DND-41 (cell line): ENCODE data around the gene MATR3.

Experiments
- ATAC-seq: fragments of 200-7000 bp; cut with Tn5 transposase; 3 replicates; pipeline ENCODE4 v1.9.1; 2021; ENCODE audit warnings: low read depth; ENCODE audit not compliant: insufficient read depth
- DNase-seq: peaks from one replicate; pipeline ENCODE4 v3.0.0-alpha.2; 2020
- H2AFZ ChIP-seq: 2 replicates; pipeline ENCODE4 v1.6.0; 2012; ENCODE audit warnings: low read depth, low read length
- H3K27ac ChIP-seq: 2 replicates; pipeline ENCODE4 v1.5.1; 2012; ENCODE audit warnings: low read length, inconsistent platforms
- H3K27me3 ChIP-seq: fragments of 200-600 bp; sonication (generic); 2 replicates; pipeline ENCODE4 v1.6.0; 2012; ENCODE audit warnings: low read length, mild to moderate bottlenecking, inconsistent platforms; ENCODE audit not compliant: insufficient read depth, poor library complexity
- H3K36me3 ChIP-seq: 2 replicates; pipeline ENCODE4 v1.5.1; 2012; ENCODE audit warnings: low read length, inconsistent platforms; ENCODE audit not compliant: insufficient read depth
- H3K4me1 ChIP-seq: 2 replicates; pipeline ENCODE4 v1.5.1; 2012; ENCODE audit warnings: mild to moderate bottlenecking, low read length; ENCODE audit not compliant: insufficient read depth
- H3K4me2 ChIP-seq: 2 replicates; pipeline ENCODE4 v1.6.0; 2012; ENCODE audit warnings: mild to moderate bottlenecking, moderate library complexity, low read length, inconsistent platforms; ENCODE audit not compliant: insufficient read depth
- H3K4me3 ChIP-seq, 2 experiments: fragments of 200-600 bp in 1 of 2; shearing (Covaris generic) in 1 of 2; 2 replicates each; pipeline ENCODE4 v1.5.1; 2012 to 2016; ENCODE audit warnings: inconsistent platforms in 2 of 2, low read length in 2 of 2, mild to moderate bottlenecking in 2 of 2, low read depth in 1 of 2, moderate library complexity in 1 of 2
- H3K79me2 ChIP-seq: 2 replicates; pipeline ENCODE4 v1.6.0; 2012; ENCODE audit warnings: low read length, inconsistent platforms; ENCODE audit not compliant: insufficient read depth
- H3K9ac ChIP-seq: 2 replicates; pipeline ENCODE4 v1.6.0; 2012; ENCODE audit warnings: low read depth, mild to moderate bottlenecking, inconsistent platforms, low read length, moderate library complexity
- H3K9me3 ChIP-seq: 2 replicates; pipeline ENCODE4 v1.5.1; 2012; ENCODE audit warnings: low read length, moderate library complexity, mild to moderate bottlenecking, inconsistent platforms; ENCODE audit not compliant: insufficient read depth, severe bottlenecking
- H4K20me1 ChIP-seq: 2 replicates; pipeline ENCODE4 v1.6.0; 2012; ENCODE audit warnings: low read length; ENCODE audit not compliant: insufficient read depth
- EZH2 ChIP-seq: IDR thresholded peaks from 3 replicates; pipeline ENCODE4 v1.6.1; 2012; ENCODE audit warnings: borderline replicate concordance, low read depth, mild to moderate bottlenecking, moderate library complexity, low read length, inconsistent platforms; ENCODE audit not compliant: severe bottlenecking
- TF ChIP-seq, protein P1 (sequence below): IDR thresholded peaks from 2 replicates; pipeline ENCODE4 v1.5.1; 2012; ENCODE audit warnings: borderline replicate concordance, low read length, moderate library complexity, mild to moderate bottlenecking; ENCODE audit not compliant: poor library complexity, severe bottlenecking; ENCODE audit errors: extremely low read depth

The MATR3 gene

DNA sequence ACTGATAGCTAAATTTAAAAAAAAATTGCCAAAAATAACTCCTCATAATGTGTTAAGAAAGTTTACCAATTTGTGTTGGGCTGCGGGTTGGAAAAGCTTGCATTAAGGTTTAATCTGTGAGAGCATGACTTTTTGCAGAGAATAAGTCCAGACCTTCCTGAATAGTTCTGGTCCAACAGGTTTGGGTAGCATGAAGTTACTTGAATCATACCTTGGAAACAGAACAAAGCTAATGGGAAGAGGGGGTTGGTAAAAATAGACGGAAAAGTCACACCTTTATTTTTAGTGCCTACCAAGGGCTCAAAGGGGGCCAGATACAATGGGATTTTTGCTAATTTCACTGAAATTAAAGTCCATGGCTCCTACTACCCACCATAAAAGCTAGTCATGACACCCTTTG lies 17.1 kb upstream of the MATR3 start:
- Histone ChIP-seq H3K27me3 (no peaks in the 10 kb centered on the region), H3K9ac (peak overlapping the region; percentile 19; the same call in 1 of the 2 replicates), H2AFZ (no peak overlapping the region), H3K4me3 (peak overlapping the region in 1 of 2 experiments; percentile 74; a peak in 1 of 4 replicates), H3K4me2 (peak overlapping the region; percentile 83), H4K20me1 (peaks cover 12% of the 10 kb centered on the region; the same call in 1 of the 2 replicates), H3K79me2 (peaks cover 71% of the 10 kb centered on the region), H3K9me3 (no peaks in the 10 kb centered on the region), H3K4me1 (peaks cover 63% of the 10 kb centered on the region), H3K27ac (peak overlapping the region; percentile 22; the same call in 1 of the 2 replicates), H3K36me3 (peaks cover 56% of the 10 kb centered on the region)
- DNase-seq (no peak), ATAC-seq (no peak)
- TF ChIP-seq, protein P1, sequence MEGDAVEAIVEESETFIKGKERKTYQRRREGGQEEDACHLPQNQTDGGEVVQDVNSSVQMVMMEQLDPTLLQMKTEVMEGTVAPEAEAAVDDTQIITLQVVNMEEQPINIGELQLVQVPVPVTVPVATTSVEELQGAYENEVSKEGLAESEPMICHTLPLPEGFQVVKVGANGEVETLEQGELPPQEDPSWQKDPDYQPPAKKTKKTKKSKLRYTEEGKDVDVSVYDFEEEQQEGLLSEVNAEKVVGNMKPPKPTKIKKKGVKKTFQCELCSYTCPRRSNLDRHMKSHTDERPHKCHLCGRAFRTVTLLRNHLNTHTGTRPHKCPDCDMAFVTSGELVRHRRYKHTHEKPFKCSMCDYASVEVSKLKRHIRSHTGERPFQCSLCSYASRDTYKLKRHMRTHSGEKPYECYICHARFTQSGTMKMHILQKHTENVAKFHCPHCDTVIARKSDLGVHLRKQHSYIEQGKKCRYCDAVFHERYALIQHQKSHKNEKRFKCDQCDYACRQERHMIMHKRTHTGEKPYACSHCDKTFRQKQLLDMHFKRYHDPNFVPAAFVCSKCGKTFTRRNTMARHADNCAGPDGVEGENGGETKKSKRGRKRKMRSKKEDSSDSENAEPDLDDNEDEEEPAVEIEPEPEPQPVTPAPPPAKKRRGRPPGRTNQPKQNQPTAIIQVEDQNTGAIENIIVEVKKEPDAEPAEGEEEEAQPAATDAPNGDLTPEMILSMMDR = no peak
- TF ChIP-seq EZH2 = no peak

DNA sequence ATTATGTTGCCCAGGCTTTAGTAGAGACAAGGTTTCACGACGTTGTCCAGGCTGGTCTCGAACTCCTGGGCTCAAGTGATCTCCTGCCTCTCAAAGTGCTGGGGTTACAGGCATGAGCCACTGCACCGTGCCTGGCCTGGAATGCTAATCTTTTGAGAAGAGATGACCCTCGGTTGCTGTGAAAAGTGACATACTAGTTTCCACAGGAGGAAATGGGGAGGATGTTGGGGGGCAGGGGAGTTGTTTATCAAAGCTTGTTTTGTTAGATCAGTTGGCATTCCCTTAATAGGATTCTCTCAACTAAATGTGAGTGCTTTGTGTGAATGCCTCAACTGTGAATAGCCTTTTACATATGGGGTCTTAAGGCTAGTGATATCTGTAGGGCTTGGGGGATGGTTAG lies 16.4 kb upstream of the MATR3 start:
- H3K4me2 ChIP-seq = peak overlapping the region; percentile 83; the same call in 1 of the 2 replicates
- no peaks in the 10 kb centered on the region for H3K27me3 ChIP-seq
- ATAC-seq (no peak), DNase-seq (no peak)
- no peak overlapping the region for H3K4me3 ChIP-seq
- TF ChIP-seq, protein P1 = no peak
- no peak for TF ChIP-seq EZH2
- peaks cover 56% of the 10 kb centered on the region for H3K4me1 ChIP-seq
- no peaks in the 10 kb centered on the region for H3K9me3 ChIP-seq
- H3K79me2 ChIP-seq = peaks cover 75% of the 10 kb centered on the region
- peaks cover 63% of the 10 kb centered on the region for H3K36me3 ChIP-seq
- peaks cover 12% of the 10 kb centered on the region; the same call in 1 of the 2 replicates for H4K20me1 ChIP-seq
- H3K27ac ChIP-seq = peak overlapping the region; percentile 37
- H2AFZ ChIP-seq = no peak overlapping the region
- no peak overlapping the region; the same call in 1 of the 2 replicates for H3K9ac ChIP-seq

DNA sequence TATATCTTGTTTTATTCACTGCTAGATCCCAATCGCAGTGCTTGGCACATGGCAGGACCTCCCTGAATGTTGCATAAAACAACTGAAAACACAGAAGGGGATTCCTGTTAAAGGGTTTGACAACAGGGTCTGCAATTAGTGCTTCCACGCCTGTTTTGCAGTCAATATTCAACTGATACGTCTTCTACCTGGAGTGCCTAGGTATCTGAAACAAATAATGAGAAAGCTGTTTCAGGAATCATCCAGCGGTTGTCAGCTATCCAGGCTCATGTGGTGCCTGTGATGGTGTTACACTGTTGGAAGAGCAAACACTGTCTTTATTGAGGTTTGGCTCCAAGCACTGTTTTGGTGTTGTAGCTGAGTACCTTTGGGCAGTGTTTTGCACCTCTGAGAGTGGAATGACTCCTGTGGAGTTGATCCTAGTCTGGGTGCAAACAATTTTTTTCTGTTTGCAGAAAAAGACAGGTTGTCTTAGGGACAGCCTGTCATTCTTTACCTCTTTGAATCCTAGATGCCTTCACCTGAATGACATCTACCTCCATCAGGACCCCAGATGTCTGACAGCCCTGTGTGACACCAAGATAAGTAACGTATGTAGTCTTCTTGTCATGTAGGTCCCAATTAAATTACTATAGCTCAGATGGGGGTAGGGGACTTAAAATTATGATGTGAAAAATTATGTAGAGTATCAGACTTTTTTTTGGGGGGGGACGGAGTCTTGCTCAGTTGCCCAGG lies 14.8 kb upstream of the MATR3 start:
- Histone ChIP-seq H3K4me3 (no peak overlapping the region), H3K27ac (0 out of 2 replicates have a peak overlapping the region, but pooled peaks have one; percentile 28), H3K4me2 (peak overlapping the region; percentile 20; the same call in 1 of the 2 replicates), H3K9ac (no peak overlapping the region), H3K4me1 (peaks cover 41% of the 10 kb centered on the region), H3K79me2 (peaks cover 71% of the 10 kb centered on the region), H2AFZ (no peak overlapping the region), H3K27me3 (no peaks in the 10 kb centered on the region), H4K20me1 (peaks cover 20% of the 10 kb centered on the region; the same call in 1 of the 2 replicates), H3K9me3 (no peaks in the 10 kb centered on the region), H3K36me3 (peaks cover 78% of the 10 kb centered on the region)
- DNase-seq (no peak), ATAC-seq (no peak)
- TF ChIP-seq, protein P1 = no peak
- no peak for TF ChIP-seq EZH2
